HEK293 (cell line): Measurements from ENCODE around the gene ARHGAP4.

ENCODE experiments used
- CTCF ChIA-PET: fragments of 350-600 bp; formaldehyde crosslinking; extraction: SDS; loops from one replicate; lab custom pipeline; 2021; ENCODE audit warnings: antibody characterized with exemption; lab: Yijun Ruan, JAX
- POLR2A ChIA-PET: fragments of 300-600 bp; formaldehyde crosslinking; extraction: SDS; loops from one replicate; lab custom pipeline; 2020; ENCODE audit warnings: antibody characterized with exemption, inconsistent platforms; lab: Yijun Ruan, JAX
- H3K27ac ChIP-seq: fragments of 200-500 bp; sonication (Bioruptor generic); 2 replicates; pipeline ENCODE4 v1.5.1; 2014; ENCODE audit warnings: low read depth, low read length, control low read depth, inconsistent platforms; ENCODE audit errors: extremely low read depth
- H3K36me3 ChIP-seq, 2 experiments: fragments of 200-500 bp in 1 of 2; sonication (Bioruptor generic) in 1 of 2; 1 replicate in 1 of 2; 2 replicates in 1 of 2; pipeline ENCODE4 v1.5.1; 2014 to 2017; ENCODE audit warnings: inconsistent platforms in 2 of 2, low read length in 2 of 2; ENCODE audit not compliant: control insufficient read depth in 2 of 2, insufficient read depth in 1 of 2
- H3K4me1 ChIP-seq: fragments of 200-500 bp; sonication (Bioruptor generic); 2 replicates; pipeline ENCODE4 v1.5.1; 2014; ENCODE audit warnings: mild to moderate bottlenecking, low read length, inconsistent platforms; ENCODE audit not compliant: control insufficient read depth, insufficient read depth
- H3K4me3 ChIP-seq: 2 replicates; pipeline ENCODE4 v1.5.1; 2011; ENCODE audit warnings: low read depth, mild to moderate bottlenecking, control low read depth, low read length, moderate library complexity
- H3K9me3 ChIP-seq: fragments of 200-500 bp; sonication (Bioruptor generic); 2 replicates; pipeline ENCODE4 v1.5.1; 2014; ENCODE audit warnings: low read depth, low read length, inconsistent platforms; ENCODE audit not compliant: control insufficient read depth, insufficient read depth
- EGR2 ChIP-seq: fragments of 450-650 bp; formaldehyde crosslinking; IDR thresholded peaks from 2 replicates; pipeline ENCODE4 v1.5.1; 2016; ENCODE audit warnings: low read depth, missing biosample characterization, missing genetic modification characterization
- GLIS2 ChIP-seq: fragments of 450-650 bp; formaldehyde crosslinking; IDR thresholded peaks from 2 replicates; pipeline ENCODE4 v1.5.1; 2016; ENCODE audit warnings: missing biosample characterization, missing genetic modification characterization
- KLF17 ChIP-seq: fragments of 450-650 bp; formaldehyde crosslinking; IDR thresholded peaks from 2 replicates; pipeline ENCODE4 v1.5.1; 2016; ENCODE audit warnings: missing biosample characterization, missing genetic modification characterization
- PRDM4 ChIP-seq: fragments of 450-650 bp; formaldehyde crosslinking; IDR thresholded peaks from 2 replicates; pipeline ENCODE4 v1.5.1; 2017; ENCODE audit warnings: missing biosample characterization, missing genetic modification characterization
- ZBTB6 ChIP-seq: fragments of 450-650 bp; formaldehyde crosslinking; IDR thresholded peaks from 2 replicates; pipeline ENCODE4 v1.5.1; 2017; ENCODE audit warnings: missing biosample characterization, missing genetic modification characterization
- ZBTB8A ChIP-seq: fragments of 450-650 bp; formaldehyde crosslinking; IDR thresholded peaks from 2 replicates; pipeline ENCODE4 v1.5.1; 2016; ENCODE audit warnings: missing biosample characterization, missing genetic modification characterization
- ZFHX2 ChIP-seq: fragments of 450-650 bp; formaldehyde crosslinking; conservative IDR thresholded peaks from 2 replicates; pipeline ENCODE4 v1.5.1; 2016; ENCODE audit warnings: missing biosample characterization, missing genetic modification characterization
- ZIC2 ChIP-seq: fragments of 450-650 bp; formaldehyde crosslinking; IDR thresholded peaks from 2 replicates; pipeline ENCODE4 v1.5.1; 2016; ENCODE audit warnings: missing biosample characterization, missing genetic modification characterization
- ZNF114 ChIP-seq: fragments of 450-650 bp; formaldehyde crosslinking; IDR thresholded peaks from 2 replicates; pipeline ENCODE4 v1.5.0; 2017; ENCODE audit warnings: missing biosample characterization, missing genetic modification characterization
- ZNF138 ChIP-seq: fragments of 450-650 bp; formaldehyde crosslinking; IDR thresholded peaks from 2 replicates; pipeline ENCODE4 v1.5.1; 2016; ENCODE audit warnings: missing biosample characterization, missing genetic modification characterization, borderline replicate concordance
- ZNF223 ChIP-seq: fragments of 450-650 bp; formaldehyde crosslinking; IDR thresholded peaks from 2 replicates; pipeline ENCODE4 v1.5.1; 2016; ENCODE audit warnings: missing biosample characterization, missing genetic modification characterization
- ZNF23 ChIP-seq: fragments of 450-650 bp; formaldehyde crosslinking; IDR thresholded peaks from 2 replicates; pipeline ENCODE4 v1.5.1; 2016; ENCODE audit warnings: missing biosample characterization, missing genetic modification characterization, borderline replicate concordance
- ZNF324 ChIP-seq: fragments of 450-650 bp; formaldehyde crosslinking; IDR thresholded peaks from 2 replicates; pipeline ENCODE4 v1.5.1; 2016; ENCODE audit warnings: missing biosample characterization, missing genetic modification characterization
- ZNF354C ChIP-seq: fragments of 450-650 bp; formaldehyde crosslinking; IDR thresholded peaks from 2 replicates; pipeline ENCODE4 v1.5.1; 2016; ENCODE audit warnings: missing biosample characterization, missing genetic modification characterization, low read depth, borderline replicate concordance
- ZNF404 ChIP-seq: fragments of 450-650 bp; formaldehyde crosslinking; IDR thresholded peaks from 2 replicates; pipeline ENCODE4 v1.5.1; 2017; ENCODE audit warnings: missing biosample characterization, missing genetic modification characterization
- ZNF623 ChIP-seq: fragments of 450-650 bp; formaldehyde crosslinking; IDR thresholded peaks from 2 replicates; pipeline ENCODE4 v1.5.1; 2016; ENCODE audit warnings: missing biosample characterization, missing genetic modification characterization
- ZNF707 ChIP-seq: fragments of 450-650 bp; formaldehyde crosslinking; IDR thresholded peaks from 2 replicates; pipeline ENCODE4 v1.5.1; 2016; ENCODE audit warnings: missing biosample characterization, missing genetic modification characterization
- ZNF843 ChIP-seq: fragments of 450-650 bp; formaldehyde crosslinking; IDR thresholded peaks from 2 replicates; pipeline ENCODE4 v1.5.1; 2016; ENCODE audit warnings: missing biosample characterization, missing genetic modification characterization
- ZSCAN30 ChIP-seq: fragments of 450-650 bp; IDR thresholded peaks from 2 replicates; pipeline ENCODE4 v1.5.1; 2018; ENCODE audit warnings: missing biosample characterization, mild to moderate bottlenecking, missing genetic modification characterization, moderate library complexity

The ARHGAP4 gene

DNA sequence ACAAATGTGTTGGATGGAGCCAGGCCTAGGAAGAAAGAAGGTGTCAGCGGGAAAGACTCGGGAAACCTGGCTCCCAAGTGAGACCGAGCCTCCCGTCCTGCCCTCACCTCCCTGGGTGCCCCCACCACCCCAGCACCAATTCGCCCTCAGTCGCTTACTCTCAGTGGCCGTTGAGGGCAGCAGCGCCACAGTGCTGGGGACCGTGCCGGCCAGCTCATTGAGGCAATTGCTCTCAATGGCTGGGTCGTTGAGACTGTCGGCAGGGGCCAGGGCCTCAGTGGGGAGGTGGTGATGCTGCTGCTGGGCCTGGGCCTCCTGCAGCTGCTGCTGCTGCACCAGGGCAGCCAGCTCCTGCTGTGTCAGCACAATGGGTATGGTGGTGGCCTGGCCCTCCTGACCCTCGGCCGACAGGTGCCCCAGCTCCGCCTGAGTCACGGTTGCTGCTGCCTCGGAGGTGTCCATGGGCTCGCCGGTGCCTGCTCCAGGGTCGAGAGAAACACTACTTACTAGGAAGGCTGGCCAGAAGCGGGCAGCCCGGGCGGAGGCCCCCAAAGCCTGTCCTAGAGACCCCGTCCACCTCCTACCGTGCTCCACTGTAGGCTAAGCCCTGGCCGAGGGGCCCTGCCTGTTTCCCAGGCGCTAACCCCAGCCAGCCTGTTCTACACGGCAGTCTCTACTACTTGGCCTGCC lies 25.8 kb upstream of the ARHGAP4 start:
- no peaks in the 10 kb centered on the region for H3K9me3 ChIP-seq
- H3K36me3 ChIP-seq = peaks cover 26 to 92% of the 10 kb centered on the region in 2 experiments
- ChIA-PET POLR2A (interaction anchor here (0.6 to 5.2 kb wide), 2 partner anchors 12 to 20 kb away, joined by 3 to 24 read pairs; partner anchors contain the start of genes HCFC1 and TMEM187), CTCF (interaction anchor here (0.6 to 10.9 kb wide), 11 partner anchors 10 to 955 kb away, joined by 3 to 267 read pairs (median 3); partner anchors contain the start of genes ARHGAP4 and NAA10)
- no peak overlapping the region for H3K27ac ChIP-seq
- no peaks in the 10 kb centered on the region; the same call in 1 of the 2 replicates for H3K4me1 ChIP-seq
- TF ChIP-seq PRDM4 (tag by site-specific recombination) = no peak
- TF ChIP-seq ZIC2 (tag by site-specific recombination) = peak; percentile 80
- no peak for TF ChIP-seq ZNF223 (tag by site-specific recombination)
- no peak for TF ChIP-seq ZNF843 (tag by site-specific recombination)
- no peak for TF ChIP-seq ZNF23 (tag by site-specific recombination)
- no peak for TF ChIP-seq ZNF114 (tag by site-specific recombination)
- TF ChIP-seq ZNF623 = no peak
- TF ChIP-seq ZBTB6 (tag by site-specific recombination) = no peak
- TF ChIP-seq ZNF404 = no peak
- no peak for TF ChIP-seq ZNF138 (tag by site-specific recombination)
- TF ChIP-seq ZNF324 (tag by site-specific recombination) = no peak
- peak; percentile 13; the same call in 1 of the 2 replicates for TF ChIP-seq GLIS2 (tag by site-specific recombination)
- no peak overlapping the region for H3K4me3 ChIP-seq

- Histone ChIP-seq H3K4me3 (no peak overlapping the region), H3K9me3 (no peaks in the 10 kb centered on the region), H3K4me1 (no peaks in the 10 kb centered on the region; the same call in 1 of the 2 replicates), H3K27ac (no peak overlapping the region), H3K36me3 (peaks cover 26 to 75% of the 10 kb centered on the region in 2 experiments)
- peak; percentile 26 for TF ChIP-seq ZFHX2
- TF ChIP-seq KLF17 = no peak
- no peak for TF ChIP-seq ZNF354C (tag by site-specific recombination)
- peak; percentile 52; the same call in 1 of the 2 replicates for TF ChIP-seq EGR2 (tag by site-specific recombination)
- no peak for TF ChIP-seq ZSCAN30 (tag by site-specific recombination)
- TF ChIP-seq ZBTB8A (tag by site-specific recombination) = no peak
- no peak for TF ChIP-seq ZNF707 (tag by site-specific recombination)
- ChIA-PET CTCF (interaction anchor here (0.6 to 10.9 kb wide), 11 partner anchors 8 to 746 kb away, joined by 3 to 267 read pairs (median 4); partner anchors contain the start of genes ARHGAP4, HCFC1, NAA10 and PLXNB3), POLR2A (interaction anchor here (1.2 to 5.2 kb wide), 4 partner anchors 15 to 22 kb away, joined by 3 to 24 read pairs (median 6); partner anchors contain the start of genes HCFC1, NAA10 and TMEM187)
Observed at GRCh38 chrX:153950127-153950526, 24.1 kb upstream of the ARHGAP4 start.
